Stimulated activated CD8-positive, alpha-beta memory T cell treated with anti-CD3 and anti-CD28 coated beads, Interleukin-2, amount 100 ng/mL, for 1 hour (primary cell): ENCODE results near the gene PDE8A.

Source experiments
- DNase-seq, 2 donors: peaks; one replicate each; pipeline ENCODE4 v3.0.0-alpha.2; 2020; ENCODE audit warnings: low read depth in 2 of 2

The PDE8A gene

GRCh38 chr15:85088300-85088699 is 106.6 kb downstream of the PDE8A start:
- no peak for DNase-seq

- no peak for DNase-seq
Observed at GRCh38 chr15:85089929-85090597, 108.4 kb downstream of the PDE8A start.

DNA sequence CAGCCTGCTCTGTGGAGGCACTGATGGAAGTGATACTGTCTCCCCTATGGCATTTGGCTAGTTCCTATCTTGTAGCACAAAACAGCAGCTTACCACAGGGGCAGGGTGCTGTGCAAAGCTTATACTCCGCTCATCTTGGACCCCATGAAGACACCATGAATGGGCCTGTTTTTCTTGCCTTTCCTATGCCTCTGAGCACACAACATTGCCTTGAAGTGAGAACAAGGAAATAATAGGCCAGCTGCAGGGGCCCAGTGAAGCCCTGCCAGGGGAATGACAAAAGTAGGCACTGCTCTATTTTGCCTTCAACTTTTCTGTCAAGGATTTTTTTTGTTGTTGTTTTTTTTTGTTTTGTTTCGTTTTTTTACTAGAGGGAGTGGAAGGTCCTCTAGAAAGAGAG is 110.3 kb downstream of the PDE8A start:
- DNase-seq = no peak

- DNase-seq = no peak
Observed at GRCh38 chr15:85094685-85095084, 113.0 kb downstream of the PDE8A start.

- no peak for DNase-seq
Observed at GRCh38 chr15:85095566-85095965, 113.9 kb downstream of the PDE8A start.

GRCh38 chr15:85097250-85097649 is 115.6 kb downstream of the PDE8A start:
- DNase-seq = no peak

DNA sequence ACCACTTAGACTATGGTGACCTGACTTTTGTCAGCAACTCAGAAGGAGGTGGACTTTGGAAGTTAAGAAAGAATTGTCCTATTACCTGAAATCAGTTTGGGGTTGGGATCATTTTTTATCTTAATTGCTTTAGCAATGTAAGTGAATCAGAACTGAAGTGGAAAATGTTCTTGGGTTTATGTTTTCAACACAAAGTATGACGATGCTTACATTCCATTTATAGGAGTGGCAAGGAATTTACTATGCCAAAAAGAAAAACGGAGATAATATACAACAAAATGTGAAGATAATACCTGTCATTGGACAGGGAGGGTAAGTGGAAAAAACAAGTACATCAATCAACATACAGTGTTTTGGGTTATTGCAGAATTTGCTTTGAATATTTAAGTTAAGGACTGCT is 116.1 kb downstream of the PDE8A start:
- DNase-seq = no peak

- no peak for DNase-seq
Observed at GRCh38 chr15:85099195-85099803, 117.6 kb downstream of the PDE8A start.

- DNase-seq = peak in 1 of 2 donors; percentile 1
Observed at GRCh38 chr15:85100186-85100937, 118.7 kb downstream of the PDE8A start.

GRCh38 chr15:85104584-85104983 is 122.9 kb downstream of the PDE8A start:
- no peak for DNase-seq

DNA sequence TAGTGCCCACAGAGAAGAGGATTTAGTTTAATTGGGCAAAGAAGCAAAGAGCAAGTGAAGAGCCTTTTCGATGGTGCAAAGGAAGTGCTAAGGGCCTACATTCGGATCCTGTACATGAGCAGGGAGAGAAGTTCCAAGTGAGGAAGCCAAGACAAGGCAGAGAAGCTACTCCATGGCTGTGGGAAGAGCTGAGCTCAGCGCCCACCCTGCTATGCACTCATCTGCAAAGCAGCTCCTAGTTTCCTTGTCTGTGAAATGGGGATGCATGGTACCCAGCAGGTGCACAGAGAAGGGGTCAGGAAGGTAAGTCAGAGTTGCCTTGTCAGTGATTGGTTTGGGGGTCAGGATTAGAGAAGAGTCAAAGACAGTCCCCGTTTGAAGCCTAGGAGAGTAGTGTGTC is 126.5 kb downstream of the PDE8A start:
- no peak for DNase-seq

DNA sequence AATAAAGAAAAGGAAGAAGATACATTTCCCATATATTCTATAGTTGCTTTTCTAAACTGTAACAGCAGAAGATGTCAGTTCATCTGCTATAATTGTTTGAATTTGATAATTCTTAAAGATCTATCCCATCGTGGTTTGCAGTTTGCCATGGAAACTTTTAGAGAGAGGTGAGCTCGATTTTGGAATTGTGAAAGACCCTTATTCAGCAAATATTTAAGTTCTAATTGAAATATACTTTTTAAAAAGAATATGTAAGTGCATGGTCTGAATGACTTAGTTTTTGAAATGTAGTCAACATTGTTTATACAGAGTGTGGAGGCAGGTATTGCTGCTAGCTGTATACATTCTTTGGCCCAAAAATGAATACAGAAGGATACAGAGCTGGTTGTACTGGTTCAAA is 127.7 kb downstream of the PDE8A start:
- no peak for DNase-seq

DNA sequence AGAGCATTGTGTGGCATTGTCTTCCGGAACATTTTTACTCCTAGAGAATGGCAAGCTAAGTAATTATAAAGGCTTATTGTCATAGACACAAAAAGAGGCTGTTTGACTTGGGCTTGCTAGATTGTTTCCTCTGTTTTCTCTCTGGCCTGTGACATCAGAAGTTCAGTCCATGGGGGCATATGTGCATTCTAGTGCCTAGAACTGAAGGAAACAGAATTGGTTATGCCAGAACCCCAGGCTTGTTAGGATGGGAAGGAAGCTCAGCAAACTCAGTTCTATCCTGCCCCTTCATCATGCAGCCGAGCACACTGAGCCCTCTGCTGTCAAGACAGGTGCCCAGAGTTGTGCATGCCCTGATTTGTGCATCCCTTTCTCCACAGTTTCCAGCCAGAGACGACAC is 131.3 kb downstream of the PDE8A start:
- DNase-seq = no peak

DNA sequence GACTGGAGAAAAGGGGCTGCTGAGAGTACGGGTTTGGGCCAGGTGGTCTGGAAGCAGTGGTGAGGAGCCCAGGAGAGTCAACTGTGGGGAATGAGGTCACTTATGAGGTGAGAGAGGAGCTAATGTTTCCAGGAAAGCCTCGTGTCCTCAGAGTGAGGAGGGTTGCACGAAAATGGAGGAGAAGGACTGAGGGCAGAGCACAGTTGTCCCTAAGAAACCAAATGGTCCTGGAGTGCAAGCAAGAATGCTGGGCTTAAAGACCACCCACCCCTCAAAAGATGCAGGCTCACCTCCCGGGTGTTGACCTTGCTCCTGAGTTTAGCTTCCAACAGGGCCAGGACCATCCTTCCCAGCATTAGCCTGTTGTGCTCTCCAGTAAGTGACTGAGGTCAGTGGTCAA is 133.2 kb downstream of the PDE8A start:
- DNase-seq = no peak

DNA sequence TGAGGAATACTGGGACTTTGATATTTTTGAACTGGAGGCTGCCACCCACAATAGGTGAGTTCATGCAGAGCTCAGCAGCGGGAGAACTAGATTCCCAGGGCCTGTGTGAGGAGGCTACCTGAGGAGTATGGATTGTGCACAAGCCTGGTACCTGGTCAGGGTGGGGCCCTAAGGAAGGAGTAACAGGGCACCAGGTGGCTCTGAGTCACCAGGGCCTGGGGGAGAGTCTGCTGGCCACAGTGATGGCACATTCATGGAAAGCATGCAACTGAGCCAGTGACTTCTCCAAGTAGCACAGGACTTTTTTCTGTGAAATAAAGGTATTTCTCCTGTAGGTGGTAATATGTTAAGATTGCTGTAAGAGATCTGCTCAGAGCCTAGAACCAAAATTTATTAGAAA is 134.4 kb downstream of the PDE8A start:
- no peak for DNase-seq

- DNase-seq = no peak
Observed at GRCh38 chr15:85116494-85116893, 134.8 kb downstream of the PDE8A start.

- no peak for DNase-seq
Observed at GRCh38 chr15:85116925-85117646, 135.4 kb downstream of the PDE8A start.

- no peak for DNase-seq
Observed at GRCh38 chr15:85118173-85118572, 136.5 kb downstream of the PDE8A start.

GRCh38 chr15:85118581-85118980 is 136.9 kb downstream of the PDE8A start:
- DNase-seq = no peak

DNA sequence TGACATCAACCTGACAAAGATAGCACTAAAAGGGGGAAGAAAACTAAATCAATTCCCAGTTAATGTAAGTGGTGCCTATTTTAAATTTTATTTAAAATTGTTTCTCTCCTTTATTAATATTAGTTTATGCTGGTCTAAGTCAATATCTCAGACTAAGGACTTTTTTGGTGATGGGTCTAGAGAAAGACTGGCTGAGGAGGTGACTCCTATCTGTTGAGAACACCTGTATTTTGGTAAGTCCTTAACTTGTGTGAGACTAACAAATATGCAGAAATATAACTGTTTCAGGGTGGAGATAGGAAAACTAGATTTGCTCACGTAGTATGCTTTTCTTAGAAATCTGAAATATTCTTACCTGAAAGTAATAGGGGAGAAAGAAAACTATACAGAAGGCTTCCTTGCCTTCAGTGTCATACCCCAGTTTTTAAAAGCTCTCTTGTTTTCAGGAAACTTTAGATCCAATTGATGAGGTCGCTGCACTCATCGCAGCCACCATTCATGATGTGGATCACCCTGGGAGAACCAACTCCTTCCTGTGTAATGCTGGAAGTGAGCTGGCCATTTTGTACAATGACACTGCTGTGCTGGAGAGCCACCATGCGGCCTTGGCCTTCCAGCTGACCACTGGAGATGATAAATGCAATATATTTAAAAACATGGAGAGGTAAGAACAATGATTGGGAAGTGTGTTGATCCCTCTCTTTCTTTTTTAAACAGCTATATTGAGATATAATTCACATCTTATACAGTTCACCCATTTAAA is 138.9 kb downstream of the PDE8A start:
- no peak for DNase-seq

DNA sequence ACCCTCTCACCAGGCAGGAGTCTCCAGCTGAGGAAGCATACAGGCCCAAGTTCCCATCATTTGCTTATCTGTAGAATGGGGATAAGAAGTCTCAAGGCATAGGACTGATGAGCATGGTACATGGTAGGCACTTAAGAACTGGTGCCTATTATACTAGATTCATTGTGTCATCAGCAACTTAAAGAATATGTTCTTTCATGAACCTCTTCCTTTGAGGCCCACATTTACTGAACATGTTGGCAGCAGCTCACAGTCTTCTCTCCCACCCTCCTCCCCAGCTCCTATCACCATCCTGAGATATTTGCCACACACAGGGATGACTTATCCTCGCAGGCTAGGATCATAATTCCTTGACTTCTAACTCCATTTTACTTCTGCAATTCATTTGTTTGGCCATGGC is 142.5 kb downstream of the PDE8A start:
- DNase-seq = no peak
